ENCODE results near the gene RPS14.

Gene RPS14

GRCh38 chr5:150400316-150401075 lies 49.0 kb downstream of the RPS14 start:
- DNase-seq (ENCODE audit: low read depth in 2 of 2) = no peak

- DNase-seq (ENCODE audit: low read depth in 2 of 2) = no peak
Measured at GRCh38 chr5:150399524-150400211, 49.9 kb downstream of the RPS14 start.

GRCh38 chr5:150398722-150399523 lies 50.6 kb downstream of the RPS14 start:
- no peak for DNase-seq (ENCODE audit: low read depth in 2 of 2)

- no peak for DNase-seq (ENCODE audit: low read depth in 2 of 2)
Measured at GRCh38 chr5:150397782-150398721, 51.5 kb downstream of the RPS14 start.

GRCh38 chr5:150397146-150397781 lies 52.3 kb downstream of the RPS14 start:
- DNase-seq (ENCODE audit: low read depth in 2 of 2) = no peak

GRCh38 chr5:150396267-150396666 lies 53.3 kb downstream of the RPS14 start:
- DNase-seq (ENCODE audit: low read depth in 2 of 2) = no peak

GRCh38 chr5:150395688-150395975 lies 53.9 kb downstream of the RPS14 start:
- no peak for DNase-seq (ENCODE audit: low read depth in 2 of 2)

- DNase-seq (ENCODE audit: low read depth in 2 of 2) = no peak
Measured at GRCh38 chr5:150394912-150395687, 54.4 kb downstream of the RPS14 start.

- DNase-seq (ENCODE audit: low read depth in 2 of 2) = no peak
Measured at GRCh38 chr5:150394131-150394530, 55.4 kb downstream of the RPS14 start.

GRCh38 chr5:150393096-150393645 lies 56.4 kb downstream of the RPS14 start:
- no peak for DNase-seq (ENCODE audit: low read depth in 2 of 2)

- no peak for DNase-seq (ENCODE audit: low read depth in 2 of 2)
Measured at GRCh38 chr5:150392680-150393079, 56.9 kb downstream of the RPS14 start.
